Measurements from ENCODE around the gene RIMKLB.
"Not testable (repeated sequence)": the region's sequence is repeated elsewhere in the genome, so short reads cannot be mapped to it uniquely, and the experiment has no call there.

RIMKLB gene

GRCh38 chr12:8817856-8818255 lies 120.1 kb downstream of the RIMKLB start:
- H3K36me3 ChIP-seq (replicated peaks) = no peaks in the 10 kb centered on the region
- TF ChIP-seq CTCF (IDR thresholded peaks at IDR 0.05; ENCODE audit: low read depth, low read length, missing control alignments) = no peak
- no peaks in the 10 kb centered on the region for H3K27me3 ChIP-seq (replicated peaks)
- in situ Hi-C loops (cut with HindIII; ENCODE audit: low pct_ligation_motif_present, low sequenced_read_pairs) = no loop called here
- H3K4me3 ChIP-seq (ENCODE audit: low read depth, low read length) = no peak overlapping the region
- H3K27ac ChIP-seq = no peak overlapping the region
- no peak for DNase-seq

- no peak for TF ChIP-seq CTCF (IDR thresholded peaks at IDR 0.05; ENCODE audit: low read depth, low read length, missing control alignments)
- in situ Hi-C loops (cut with HindIII; ENCODE audit: low pct_ligation_motif_present, low sequenced_read_pairs) = no loop called here
- no peak for DNase-seq
- no peaks in the 10 kb centered on the region for H3K27me3 ChIP-seq (replicated peaks)
- no peaks in the 10 kb centered on the region for H3K36me3 ChIP-seq (replicated peaks)
- no peak overlapping the region for H3K27ac ChIP-seq
- no peak overlapping the region for H3K4me3 ChIP-seq (ENCODE audit: low read depth, low read length)
Measured at GRCh38 chr12:8818526-8818925, 120.7 kb downstream of the RIMKLB start.

- Histone ChIP-seq H3K27me3 (replicated peaks) (no peaks in the 10 kb centered on the region), H3K4me3 (ENCODE audit: low read depth, low read length) (no peak overlapping the region), H3K27ac (no peak overlapping the region), H3K36me3 (replicated peaks) (no peaks in the 10 kb centered on the region)
- DNase-seq = no peak
- in situ Hi-C loops (cut with HindIII; ENCODE audit: low pct_ligation_motif_present, low sequenced_read_pairs) = no loop called here
- no peak for TF ChIP-seq CTCF (IDR thresholded peaks at IDR 0.05; ENCODE audit: low read depth, low read length, missing control alignments)
Measured at GRCh38 chr12:8819666-8819980, 121.8 kb downstream of the RIMKLB start.

GRCh38 chr12:8820676-8821407 lies 123.1 kb downstream of the RIMKLB start:
- in situ Hi-C loops (cut with HindIII; ENCODE audit: low pct_ligation_motif_present, low sequenced_read_pairs); H3K27ac ChIP-seq: not testable (repeated sequence)

GRCh38 chr12:8821591-8821990 lies 123.8 kb downstream of the RIMKLB start:
- in situ Hi-C loops (cut with HindIII; ENCODE audit: low pct_ligation_motif_present, low sequenced_read_pairs) = no loop called here
- H3K27me3 ChIP-seq (replicated peaks) = no peaks in the 10 kb centered on the region
- no peak overlapping the region for H3K4me3 ChIP-seq (ENCODE audit: low read depth, low read length)
- no peak for TF ChIP-seq CTCF (IDR thresholded peaks at IDR 0.05; ENCODE audit: low read depth, low read length, missing control alignments)
- no peaks in the 10 kb centered on the region for H3K36me3 ChIP-seq (replicated peaks)
- H3K27ac ChIP-seq = no peak overlapping the region
- no peak for DNase-seq

More at GRCh38 chr12:8820676-8821407, 123.1 kb downstream of the RIMKLB start:
- H3K36me3 ChIP-seq (replicated peaks); H3K4me3 ChIP-seq (ENCODE audit: low read depth, low read length); DNase-seq; H3K27me3 ChIP-seq (replicated peaks): not testable (repeated sequence)

- no peak for DNase-seq
- Histone ChIP-seq H3K36me3 (replicated peaks) (no peaks in the 10 kb centered on the region), H3K4me3 (ENCODE audit: low read depth, low read length) (no peak within 1 kb of the TSS), H3K27me3 (replicated peaks) (no peaks in the 10 kb centered on the region), H3K27ac (no peak within 1 kb of the TSS)
- TF ChIP-seq CTCF (IDR thresholded peaks at IDR 0.05; ENCODE audit: low read depth, low read length, missing control alignments) = no peak
- in situ Hi-C loops (cut with HindIII; ENCODE audit: low pct_ligation_motif_present, low sequenced_read_pairs) = no loop called here
Measured at GRCh38 chr12:8822298-8822697, 124.5 kb downstream of the RIMKLB start, which contains the start of gene A2ML1. TSS of gene A2ML1 (plus strand) at chr12:8822621. CDS start at chr12:8822652, 31 bp downstream.

Data from brain microvascular endothelial cell (primary cell).